Ishikawa (cell line): ENCODE measurements around the gene ATXN1.

ENCODE experiments used
- CEBPB ChIP-seq: IDR thresholded peaks from 2 replicates; pipeline ENCODE4 v1.6.1; 2012
- CREB1 ChIP-seq: IDR thresholded peaks from 2 replicates; pipeline ENCODE4 v1.6.1; 2012; ENCODE audit warnings: low read depth
- MAX ChIP-seq: IDR thresholded peaks from 2 replicates; pipeline ENCODE4 v1.6.1; 2012
- REST ChIP-seq: IDR thresholded peaks from 2 replicates; pipeline ENCODE4 v1.6.1; 2012; ENCODE audit warnings: low read depth, mild to moderate bottlenecking
- YY1 ChIP-seq: IDR thresholded peaks from 2 replicates; pipeline ENCODE4 v1.6.1; 2012; ENCODE audit warnings: low read depth
- TF ChIP-seq, protein P1 (sequence below): IDR thresholded peaks from 2 replicates; pipeline ENCODE4 v1.6.1; 2012

DNA sequence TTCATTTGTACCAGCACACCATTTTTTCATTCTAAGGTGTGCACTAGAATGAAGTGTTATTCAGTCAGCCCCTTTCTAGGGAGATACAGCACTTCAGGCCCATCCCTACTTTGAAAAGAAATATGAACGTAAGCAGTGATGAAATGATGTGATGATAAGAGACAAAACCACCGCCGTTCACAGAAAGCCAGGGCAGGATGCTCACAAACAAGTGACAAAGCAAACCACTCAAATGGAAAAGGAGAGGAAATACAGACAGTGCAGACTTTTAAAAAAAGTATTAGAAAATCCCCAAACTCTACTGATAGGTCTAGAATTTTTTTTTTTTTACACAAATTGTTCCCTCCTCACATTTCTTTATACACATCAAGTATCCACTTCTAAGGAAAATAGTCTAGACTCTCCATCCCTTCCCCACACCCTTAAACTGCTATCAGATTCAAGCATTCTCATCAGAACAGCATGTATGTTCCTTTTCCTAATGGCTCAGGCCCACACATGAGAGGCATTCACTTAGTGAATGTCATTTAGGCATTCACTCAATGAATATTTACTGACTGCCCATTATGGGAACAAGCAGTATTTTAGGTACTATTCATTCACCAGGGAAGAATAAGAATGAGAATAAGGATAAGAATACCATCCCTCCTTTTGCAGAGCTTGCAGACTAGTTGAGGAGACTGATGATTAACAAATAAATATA lies 279.4 kb downstream of the ATXN1 start:
- TF ChIP-seq CEBPB: no peak
- TF ChIP-seq MAX: no peak
- TF ChIP-seq, protein P1, sequence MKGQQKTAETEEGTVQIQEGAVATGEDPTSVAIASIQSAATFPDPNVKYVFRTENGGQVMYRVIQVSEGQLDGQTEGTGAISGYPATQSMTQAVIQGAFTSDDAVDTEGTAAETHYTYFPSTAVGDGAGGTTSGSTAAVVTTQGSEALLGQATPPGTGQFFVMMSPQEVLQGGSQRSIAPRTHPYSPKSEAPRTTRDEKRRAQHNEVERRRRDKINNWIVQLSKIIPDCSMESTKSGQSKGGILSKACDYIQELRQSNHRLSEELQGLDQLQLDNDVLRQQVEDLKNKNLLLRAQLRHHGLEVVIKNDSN: no peak
- no peak for TF ChIP-seq REST
- TF ChIP-seq CREB1: no peak
- no peak for TF ChIP-seq YY1
